Measurements from ENCODE around the gene CDKAL1.

- TF ChIP-seq CTCF (IDR thresholded peaks at IDR 0.05; ENCODE audit: insufficient read depth, low read length) = no peak
- no peak for TF ChIP-seq POLR2AphosphoS5 (IDR thresholded peaks at IDR 0.05; ENCODE audit: low read depth)
- no peak for TF ChIP-seq SPI1 (IDR thresholded peaks at IDR 0.05; ENCODE audit: borderline replicate concordance, low read depth)
Observed at GRCh38 chr6:20538131-20538662, 3.9 kb downstream of the CDKAL1 start.
